ENCODE measurements around the gene CTBP1. TPM values are rescaled to one million over a fixed set of nuclear protein-coding genes. Genes with fewer than 3 reads are reported as not detected.

CTBP1 gene
- total and polyA plus RNA-seq, 2 experiments from 2014 or later = 74.0 to 192 TPM

DNA sequence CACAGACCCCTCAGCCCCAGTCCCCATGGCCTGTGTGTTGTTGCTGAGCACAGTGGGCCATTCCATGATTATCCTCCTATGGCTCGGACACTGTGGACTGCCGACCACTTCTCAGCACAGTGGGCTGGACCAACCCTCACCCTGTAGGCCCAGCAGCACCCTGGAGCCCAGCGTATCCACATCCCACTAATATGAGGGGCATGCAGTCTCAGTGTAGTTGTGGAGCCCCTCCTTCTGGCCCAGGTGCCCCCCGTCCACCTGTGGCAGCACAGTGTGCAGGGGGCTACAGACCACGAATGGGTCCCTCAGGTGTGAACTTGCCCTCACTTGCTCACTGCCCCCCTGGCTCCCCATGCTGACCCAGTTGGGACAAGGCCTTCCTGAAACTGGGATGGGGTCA, 84.5 kb downstream of the CTBP1 start:
- no peaks in the 10 kb centered on the region for H3K36me3 ChIP-seq (ENCODE audit: insufficient read depth)
- H3K4me2 ChIP-seq = no peak overlapping the region
- H3K9me3 Mint-ChIP-seq = peaks cover 3% of the 10 kb centered on the region
- H3K27me3 ChIP-seq (ENCODE audit: insufficient read depth) = peaks cover 19% of the 10 kb centered on the region
- 0 out of 3 replicates have a peak, but pooled peaks cover 3% of the 10 kb centered on the region for H3K36me3 Mint-ChIP-seq (ENCODE audit: low read depth)
- H3K4me3 Mint-ChIP-seq = no peak overlapping the region
- TF ChIP-seq, protein P1, sequence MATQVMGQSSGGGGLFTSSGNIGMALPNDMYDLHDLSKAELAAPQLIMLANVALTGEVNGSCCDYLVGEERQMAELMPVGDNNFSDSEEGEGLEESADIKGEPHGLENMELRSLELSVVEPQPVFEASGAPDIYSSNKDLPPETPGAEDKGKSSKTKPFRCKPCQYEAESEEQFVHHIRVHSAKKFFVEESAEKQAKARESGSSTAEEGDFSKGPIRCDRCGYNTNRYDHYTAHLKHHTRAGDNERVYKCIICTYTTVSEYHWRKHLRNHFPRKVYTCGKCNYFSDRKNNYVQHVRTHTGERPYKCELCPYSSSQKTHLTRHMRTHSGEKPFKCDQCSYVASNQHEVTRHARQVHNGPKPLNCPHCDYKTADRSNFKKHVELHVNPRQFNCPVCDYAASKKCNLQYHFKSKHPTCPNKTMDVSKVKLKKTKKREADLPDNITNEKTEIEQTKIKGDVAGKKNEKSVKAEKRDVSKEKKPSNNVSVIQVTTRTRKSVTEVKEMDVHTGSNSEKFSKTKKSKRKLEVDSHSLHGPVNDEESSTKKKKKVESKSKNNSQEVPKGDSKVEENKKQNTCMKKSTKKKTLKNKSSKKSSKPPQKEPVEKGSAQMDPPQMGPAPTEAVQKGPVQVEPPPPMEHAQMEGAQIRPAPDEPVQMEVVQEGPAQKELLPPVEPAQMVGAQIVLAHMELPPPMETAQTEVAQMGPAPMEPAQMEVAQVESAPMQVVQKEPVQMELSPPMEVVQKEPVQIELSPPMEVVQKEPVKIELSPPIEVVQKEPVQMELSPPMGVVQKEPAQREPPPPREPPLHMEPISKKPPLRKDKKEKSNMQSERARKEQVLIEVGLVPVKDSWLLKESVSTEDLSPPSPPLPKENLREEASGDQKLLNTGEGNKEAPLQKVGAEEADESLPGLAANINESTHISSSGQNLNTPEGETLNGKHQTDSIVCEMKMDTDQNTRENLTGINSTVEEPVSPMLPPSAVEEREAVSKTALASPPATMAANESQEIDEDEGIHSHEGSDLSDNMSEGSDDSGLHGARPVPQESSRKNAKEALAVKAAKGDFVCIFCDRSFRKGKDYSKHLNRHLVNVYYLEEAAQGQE (IDR thresholded peaks at IDR 0.05; ENCODE audit: unreplicated experiment) = no peak
- TF ChIP-seq JUNB (IDR thresholded peaks at IDR 0.05; ENCODE audit: unreplicated experiment) = no peak
- no peak for TF ChIP-seq CREB1 (CRISPR knock-in tag; IDR thresholded peaks at IDR 0.05; ENCODE audit: low read depth)
- TF ChIP-seq, protein P2, sequence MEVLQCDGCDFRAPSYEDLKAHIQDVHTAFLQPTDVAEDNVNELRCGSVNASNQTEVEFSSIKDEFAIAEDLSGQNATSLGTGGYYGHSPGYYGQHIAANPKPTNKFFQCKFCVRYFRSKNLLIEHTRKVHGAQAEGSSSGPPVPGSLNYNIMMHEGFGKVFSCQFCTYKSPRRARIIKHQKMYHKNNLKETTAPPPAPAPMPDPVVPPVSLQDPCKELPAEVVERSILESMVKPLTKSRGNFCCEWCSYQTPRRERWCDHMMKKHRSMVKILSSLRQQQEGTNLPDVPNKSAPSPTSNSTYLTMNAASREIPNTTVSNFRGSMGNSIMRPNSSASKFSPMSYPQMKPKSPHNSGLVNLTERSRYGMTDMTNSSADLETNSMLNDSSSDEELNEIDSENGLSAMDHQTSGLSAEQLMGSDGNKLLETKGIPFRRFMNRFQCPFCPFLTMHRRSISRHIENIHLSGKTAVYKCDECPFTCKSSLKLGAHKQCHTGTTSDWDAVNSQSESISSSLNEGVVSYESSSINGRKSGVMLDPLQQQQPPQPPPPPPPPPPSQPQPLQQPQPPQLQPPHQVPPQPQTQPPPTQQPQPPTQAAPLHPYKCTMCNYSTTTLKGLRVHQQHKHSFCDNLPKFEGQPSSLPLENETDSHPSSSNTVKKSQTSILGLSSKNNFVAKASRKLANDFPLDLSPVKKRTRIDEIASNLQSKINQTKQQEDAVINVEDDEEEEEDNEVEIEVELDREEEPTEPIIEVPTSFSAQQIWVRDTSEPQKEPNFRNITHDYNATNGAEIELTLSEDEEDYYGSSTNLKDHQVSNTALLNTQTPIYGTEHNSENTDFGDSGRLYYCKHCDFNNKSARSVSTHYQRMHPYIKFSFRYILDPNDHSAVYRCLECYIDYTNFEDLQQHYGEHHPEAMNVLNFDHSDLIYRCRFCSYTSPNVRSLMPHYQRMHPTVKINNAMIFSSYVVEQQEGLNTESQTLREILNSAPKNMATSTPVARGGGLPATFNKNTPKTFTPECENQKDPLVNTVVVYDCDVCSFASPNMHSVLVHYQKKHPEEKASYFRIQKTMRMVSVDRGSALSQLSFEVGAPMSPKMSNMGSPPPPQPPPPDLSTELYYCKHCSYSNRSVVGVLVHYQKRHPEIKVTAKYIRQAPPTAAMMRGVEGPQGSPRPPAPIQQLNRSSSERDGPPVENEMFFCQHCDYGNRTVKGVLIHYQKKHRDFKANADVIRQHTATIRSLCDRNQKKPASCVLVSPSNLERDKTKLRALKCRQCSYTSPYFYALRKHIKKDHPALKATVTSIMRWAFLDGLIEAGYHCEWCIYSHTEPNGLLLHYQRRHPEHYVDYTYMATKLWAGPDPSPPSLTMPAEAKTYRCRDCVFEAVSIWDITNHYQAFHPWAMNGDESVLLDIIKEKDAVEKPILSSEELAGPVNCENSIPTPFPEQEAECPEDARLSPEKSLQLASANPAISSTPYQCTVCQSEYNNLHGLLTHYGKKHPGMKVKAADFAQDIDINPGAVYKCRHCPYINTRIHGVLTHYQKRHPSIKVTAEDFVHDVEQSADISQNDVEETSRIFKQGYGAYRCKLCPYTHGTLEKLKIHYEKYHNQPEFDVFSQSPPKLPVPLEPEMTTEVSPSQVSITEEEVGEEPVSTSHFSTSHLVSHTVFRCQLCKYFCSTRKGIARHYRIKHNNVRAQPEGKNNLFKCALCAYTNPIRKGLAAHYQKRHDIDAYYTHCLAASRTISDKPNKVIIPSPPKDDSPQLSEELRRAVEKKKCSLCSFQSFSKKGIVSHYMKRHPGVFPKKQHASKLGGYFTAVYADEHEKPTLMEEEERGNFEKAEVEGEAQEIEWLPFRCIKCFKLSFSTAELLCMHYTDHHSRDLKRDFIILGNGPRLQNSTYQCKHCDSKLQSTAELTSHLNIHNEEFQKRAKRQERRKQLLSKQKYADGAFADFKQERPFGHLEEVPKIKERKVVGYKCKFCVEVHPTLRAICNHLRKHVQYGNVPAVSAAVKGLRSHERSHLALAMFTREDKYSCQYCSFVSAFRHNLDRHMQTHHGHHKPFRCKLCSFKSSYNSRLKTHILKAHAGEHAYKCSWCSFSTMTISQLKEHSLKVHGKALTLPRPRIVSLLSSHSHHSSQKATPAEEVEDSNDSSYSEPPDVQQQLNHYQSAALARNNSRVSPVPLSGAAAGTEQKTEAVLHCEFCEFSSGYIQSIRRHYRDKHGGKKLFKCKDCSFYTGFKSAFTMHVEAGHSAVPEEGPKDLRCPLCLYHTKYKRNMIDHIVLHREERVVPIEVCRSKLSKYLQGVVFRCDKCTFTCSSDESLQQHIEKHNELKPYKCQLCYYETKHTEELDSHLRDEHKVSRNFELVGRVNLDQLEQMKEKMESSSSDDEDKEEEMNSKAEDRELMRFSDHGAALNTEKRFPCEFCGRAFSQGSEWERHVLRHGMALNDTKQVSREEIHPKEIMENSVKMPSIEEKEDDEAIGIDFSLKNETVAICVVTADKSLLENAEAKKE (CRISPR knock-in tag; IDR thresholded peaks at IDR 0.05) = no peak
- TF ChIP-seq, protein P3, sequence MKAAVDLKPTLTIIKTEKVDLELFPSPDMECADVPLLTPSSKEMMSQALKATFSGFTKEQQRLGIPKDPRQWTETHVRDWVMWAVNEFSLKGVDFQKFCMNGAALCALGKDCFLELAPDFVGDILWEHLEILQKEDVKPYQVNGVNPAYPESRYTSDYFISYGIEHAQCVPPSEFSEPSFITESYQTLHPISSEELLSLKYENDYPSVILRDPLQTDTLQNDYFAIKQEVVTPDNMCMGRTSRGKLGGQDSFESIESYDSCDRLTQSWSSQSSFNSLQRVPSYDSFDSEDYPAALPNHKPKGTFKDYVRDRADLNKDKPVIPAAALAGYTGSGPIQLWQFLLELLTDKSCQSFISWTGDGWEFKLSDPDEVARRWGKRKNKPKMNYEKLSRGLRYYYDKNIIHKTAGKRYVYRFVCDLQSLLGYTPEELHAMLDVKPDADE (IDR thresholded peaks at IDR 0.05) = no peak
- TF ChIP-seq NANOG (IDR thresholded peaks at IDR 0.05; ENCODE audit: borderline replicate concordance) = no peak
- TF ChIP-seq STAT1 (IDR thresholded peaks at IDR 0.05; ENCODE audit: unreplicated experiment) = no peak
- TF ChIP-seq ZNF331 (CRISPR knock-in tag; IDR thresholded peaks at IDR 0.05; ENCODE audit: low read depth) = no peak
- TF ChIP-seq, protein P4, sequence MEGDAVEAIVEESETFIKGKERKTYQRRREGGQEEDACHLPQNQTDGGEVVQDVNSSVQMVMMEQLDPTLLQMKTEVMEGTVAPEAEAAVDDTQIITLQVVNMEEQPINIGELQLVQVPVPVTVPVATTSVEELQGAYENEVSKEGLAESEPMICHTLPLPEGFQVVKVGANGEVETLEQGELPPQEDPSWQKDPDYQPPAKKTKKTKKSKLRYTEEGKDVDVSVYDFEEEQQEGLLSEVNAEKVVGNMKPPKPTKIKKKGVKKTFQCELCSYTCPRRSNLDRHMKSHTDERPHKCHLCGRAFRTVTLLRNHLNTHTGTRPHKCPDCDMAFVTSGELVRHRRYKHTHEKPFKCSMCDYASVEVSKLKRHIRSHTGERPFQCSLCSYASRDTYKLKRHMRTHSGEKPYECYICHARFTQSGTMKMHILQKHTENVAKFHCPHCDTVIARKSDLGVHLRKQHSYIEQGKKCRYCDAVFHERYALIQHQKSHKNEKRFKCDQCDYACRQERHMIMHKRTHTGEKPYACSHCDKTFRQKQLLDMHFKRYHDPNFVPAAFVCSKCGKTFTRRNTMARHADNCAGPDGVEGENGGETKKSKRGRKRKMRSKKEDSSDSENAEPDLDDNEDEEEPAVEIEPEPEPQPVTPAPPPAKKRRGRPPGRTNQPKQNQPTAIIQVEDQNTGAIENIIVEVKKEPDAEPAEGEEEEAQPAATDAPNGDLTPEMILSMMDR (conservative IDR thresholded peaks at IDR 0.05; ENCODE audit: low read depth in 2 of 2) = no peak
- TF ChIP-seq ZNF114 (CRISPR knock-in tag; IDR thresholded peaks at IDR 0.05) = no peak
- TF ChIP-seq POLR2AphosphoS5 (IDR thresholded peaks at IDR 0.05; ENCODE audit: low read depth) = no peak
- TF ChIP-seq EZH2 (IDR thresholded peaks at IDR 0.05; ENCODE audit: low read depth, unreplicated experiment) = no peak
- no peak for TF ChIP-seq EZH2phosphoT487 (IDR thresholded peaks at IDR 0.05; ENCODE audit: unreplicated experiment)
- ATAC-seq (no peak), DNase-seq (ENCODE audit: low spot score) (no peak)
- no peaks in the 10 kb centered on the region for H3K79me2 ChIP-seq (replicated peaks; ENCODE audit: insufficient read depth)
- peaks cover 5% of the 10 kb centered on the region; the same call in 2 of the 3 replicates for H3K4me1 Mint-ChIP-seq
- no peaks in the 10 kb centered on the region for H3K9me2 ChIP-seq (ENCODE audit: insufficient read depth)
- H2AFZ ChIP-seq = no peak overlapping the region
- H4K20me1 ChIP-seq (replicated peaks; ENCODE audit: insufficient read depth) = no peaks in the 10 kb centered on the region
- no peak overlapping the region for H3K27ac ChIP-seq (ENCODE audit: low read depth)
- H3K27ac Mint-ChIP-seq = no peak overlapping the region
- H3K4me3 ChIP-seq = no peak overlapping the region
- no peaks in the 10 kb centered on the region for H3K4me1 ChIP-seq (ENCODE audit: insufficient read depth)
- H3K27me3 Mint-ChIP-seq (ENCODE audit: insufficient read depth, low read depth, poor library complexity) = peaks cover 29% of the 10 kb centered on the region
- H3F3A ChIP-seq (replicated peaks; ENCODE audit: low read depth) = no peaks in the 10 kb centered on the region

Data from GM23338 (cell line).